HS-27A (cell line): Measurements from ENCODE around the gene CTU2.

ENCODE experiments used
- DNase-seq: peaks from one replicate; pipeline ENCODE4 v3.0.0-alpha.2; 2012; ENCODE audit warnings: low read depth, missing footprints

Gene CTU2

GRCh38 chr16:88697116-88697830 lies 9.0 kb upstream of the CTU2 start:
- no peak for DNase-seq

GRCh38 chr16:88697831-88698615 lies 8.3 kb upstream of the CTU2 start:
- no peak for DNase-seq

GRCh38 chr16:88698646-88699045 lies 7.7 kb upstream of the CTU2 start:
- no peak for DNase-seq

- DNase-seq: no peak
Observed at GRCh38 chr16:88699180-88699579, 7.1 kb upstream of the CTU2 start.

DNA sequence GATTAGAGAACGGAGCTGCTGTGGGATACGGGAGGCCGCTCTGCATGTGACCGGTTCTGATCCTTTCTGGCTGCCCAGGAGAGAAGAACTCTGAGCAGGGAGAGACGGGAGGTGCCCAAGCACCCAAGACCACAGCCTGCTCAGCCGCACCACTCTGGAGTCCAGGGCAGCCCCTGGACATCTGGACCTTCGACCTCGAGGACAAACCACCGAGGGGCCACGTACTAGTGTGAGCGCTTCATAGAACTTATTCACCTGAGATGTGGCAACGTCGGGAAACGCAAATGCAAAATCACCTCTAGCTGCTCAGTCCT lies 6.0 kb upstream of the CTU2 start:
- no peak for DNase-seq

GRCh38 chr16:88700636-88701482 lies 5.4 kb upstream of the CTU2 start:
- no peak for DNase-seq

- DNase-seq: no peak
Observed at GRCh38 chr16:88701581-88702370, 4.5 kb upstream of the CTU2 start.

GRCh38 chr16:88702371-88703210 lies 3.7 kb upstream of the CTU2 start:
- DNase-seq: no peak

GRCh38 chr16:88703486-88704309 lies 2.6 kb upstream of the CTU2 start:
- DNase-seq: no peak

- no peak for DNase-seq
Observed at GRCh38 chr16:88705076-88705684, 1.1 kb upstream of the CTU2 start.

DNA sequence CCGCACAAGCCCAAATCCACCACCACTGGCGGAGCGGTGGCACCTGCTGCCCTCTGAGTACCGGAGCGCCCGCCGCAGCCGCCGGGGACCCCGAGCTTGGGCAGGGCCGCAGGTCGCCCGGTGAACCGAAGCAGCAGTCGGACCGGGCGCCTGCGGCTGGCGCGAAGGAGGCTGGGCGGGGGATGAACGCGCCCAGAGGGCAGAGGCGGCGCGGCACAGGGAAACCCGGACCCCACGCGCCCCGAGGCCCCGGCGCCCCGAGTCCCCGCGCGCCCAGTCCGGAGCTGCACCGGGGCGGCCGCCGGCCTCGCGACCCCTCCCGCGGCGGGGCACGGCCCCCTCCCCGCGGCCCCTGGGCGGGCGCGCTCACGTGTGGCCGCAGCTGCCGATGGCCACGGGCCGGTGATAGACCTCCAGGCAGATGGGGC lies 488 bp upstream of the CTU2 start:
- no peak for DNase-seq

- no peak for DNase-seq
Observed at GRCh38 chr16:88706965-88707826, 893 bp downstream of the CTU2 start.

DNA sequence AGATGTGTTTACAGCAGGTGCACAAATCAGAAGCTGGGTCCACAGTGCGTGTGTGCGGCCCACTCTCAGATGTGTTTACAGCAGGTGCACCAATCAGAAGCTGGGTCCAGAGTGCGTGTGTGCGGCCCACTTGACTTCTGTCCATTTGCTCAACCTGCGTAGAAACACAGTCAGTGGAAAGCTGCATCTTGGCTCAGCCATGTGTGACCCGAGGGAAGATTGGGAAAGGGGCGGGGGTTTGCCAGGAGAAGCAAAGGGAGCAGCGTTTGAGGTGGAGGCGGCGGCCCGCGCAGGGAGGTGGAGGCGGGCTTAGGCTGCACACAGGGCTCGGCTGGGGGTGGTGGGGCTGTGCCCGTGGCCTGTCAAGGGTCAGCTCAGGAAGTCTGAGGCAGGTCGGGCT lies 4.3 kb downstream of the CTU2 start:
- DNase-seq: no peak

GRCh38 chr16:88711750-88712340 lies 5.5 kb downstream of the CTU2 start:
- DNase-seq: no peak

DNA sequence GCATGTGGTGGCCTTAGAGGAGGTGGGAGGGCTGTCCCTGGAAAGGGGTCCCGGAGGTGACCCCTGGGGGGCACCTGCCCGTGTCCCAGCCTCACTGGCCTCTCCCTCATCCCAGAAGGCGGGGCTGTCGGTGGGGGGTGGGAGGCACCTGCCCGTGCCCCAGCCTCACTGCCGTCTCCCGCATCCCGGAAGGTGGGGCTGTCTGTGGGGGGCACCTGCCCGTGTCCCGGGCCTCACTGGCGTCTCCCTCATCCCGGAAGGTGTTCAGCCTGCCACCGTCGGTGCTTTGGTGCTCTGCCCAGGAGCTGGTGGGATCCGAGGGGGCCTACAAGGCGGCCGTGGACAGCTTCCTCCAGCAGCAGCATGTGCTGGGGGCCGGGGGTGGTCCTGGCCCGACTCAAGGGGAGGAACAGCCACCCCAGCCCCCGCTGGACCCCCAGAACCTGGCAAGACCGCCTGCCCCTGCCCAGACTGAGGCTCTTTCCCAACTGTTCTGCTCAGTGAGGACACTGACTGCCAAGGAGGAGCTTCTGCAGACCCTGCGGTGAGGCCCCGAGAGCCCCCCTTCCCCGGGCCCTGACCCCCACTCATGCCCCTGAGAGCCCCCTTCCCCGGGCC lies 6.2 kb downstream of the CTU2 start:
- no peak for DNase-seq

GRCh38 chr16:88713054-88713453 lies 6.8 kb downstream of the CTU2 start:
- no peak for DNase-seq

- DNase-seq: no peak
Observed at GRCh38 chr16:88713568-88714419, 7.5 kb downstream of the CTU2 start.
